ENCODE results near the gene NDUFB2. TPM values are rescaled to one million over a fixed set of nuclear protein-coding genes. Genes with fewer than 3 reads are reported as not detected.

The NDUFB2 gene
- total and polyA plus RNA-seq, 2 of the 13 experiments (the other 11 are each of a cell fraction or from before 2014, with no cell fraction given), result 206 to 221 TPM

- DNase-seq (ENCODE audit: low spot score), result no peak
- intact Hi-C loops (cut with micrococcal nuclease; ENCODE audit: unreplicated experiment), result no loop called here
- Histone ChIP-seq H3K4me1 (ENCODE audit: insufficient read depth, low read length) (peaks cover 16% of the 10 kb centered on the region), H3K36me3 (replicated peaks in 1 of 2; ENCODE audit: control insufficient read depth in 1 of 2, insufficient read depth in 2 of 2, low read length in 2 of 2) (no peaks in the 10 kb centered on the region), H4K20me1 (ENCODE audit: insufficient read depth, low read length) (no peaks in the 10 kb centered on the region), H3K9me3 (ENCODE audit: low read length) (no peaks in the 10 kb centered on the region), H2AFZ (ENCODE audit: low read length) (no peak overlapping the region), H3K4me2 (ENCODE audit: low read depth, low read length) (peak overlapping the region; percentile 83), H3K27me3 (ENCODE audit: control insufficient read depth in 1 of 2, insufficient read depth in 2 of 2, low read length in 2 of 2) (no peaks in the 10 kb centered on the region), H3K27ac (ENCODE audit: extremely low read length, insufficient read depth, low read length) (no peak overlapping the region), H3K9ac (ENCODE audit: insufficient read depth, low read depth, low read length) (peak overlapping the region; percentile 54; the same call in 1 of the 2 replicates), H3K79me2 (ENCODE audit: insufficient read depth, low read length) (no peaks in the 10 kb centered on the region), H3K4me3 (replicated peaks in 1 of 3; ENCODE audit: insufficient read depth in 1 of 3, low read depth in 2 of 3, low read length in 3 of 3) (peak overlapping the region; percentile 60 to 78 (median 63); a peak in 5 of 6 replicates)
- no TSS peak for BruUV-seq (replicated peaks)
- in situ Hi-C loops (cut with HindIII; ENCODE audit: extremely low pct_ligation_motif_present, low pct_unique_long_range_greater_than_20kb), result no loop called here
- ChIA-PET POLR2A (interaction anchor here (1.4 to 1.5 kb wide), 2 partner anchors 23 to 330 kb away, joined by 5 read pairs; partner anchors contain the start of gene NDUFB2), CTCF (ENCODE audit: low intra/inter-chr PET ratio, low total read pairs) (no interaction called here)
- peak; percentile 75 for ATAC-seq
- 93% methylated on average over 10 of the region's 72 CpGs for WGBS (ENCODE audit: low lambda C conversion rate)
- FAIRE-seq, result no peak
- TF ChIP-seq ZNF678 (CRISPR knock-in tag; IDR thresholded peaks at IDR 0.05) (no peak), CCDC6 (CRISPR knock-in tag; IDR thresholded peaks at IDR 0.05) (no peak), TCF12 (IDR thresholded peaks at IDR 0.05) (no peak), TCF12 (CRISPR knock-in tag; IDR thresholded peaks at IDR 0.05) (no peak), NFRKB (IDR thresholded peaks at IDR 0.05) (no peak), TCF7L2 (IDR thresholded peaks at IDR 0.05; ENCODE audit: low read depth, low read length) (no peak), DMAP1 (CRISPR knock-in tag; IDR thresholded peaks at IDR 0.05) (peak; percentile 51; the same call in 1 of the 2 replicates), SIN3B (IDR thresholded peaks at IDR 0.05; ENCODE audit: low read length) (no peak), CEBPB (IDR thresholded peaks at IDR 0.05; ENCODE audit: borderline replicate concordance, low read depth, low read length) (no peak), ZSCAN21 (CRISPR knock-in tag; IDR thresholded peaks at IDR 0.05; ENCODE audit: borderline replicate concordance) (no peak; the same call in 1 of the 2 replicates), ZBTB1 (CRISPR knock-in tag; IDR thresholded peaks at IDR 0.05; ENCODE audit: borderline replicate concordance) (no peak), ZNF24 (IDR thresholded peaks at IDR 0.05) (no peak), EP300 (IDR thresholded peaks at IDR 0.05; ENCODE audit: low read depth in 2 of 2, low read length in 2 of 2) (no peak), EP300 (CRISPR knock-in tag; IDR thresholded peaks at IDR 0.05; ENCODE audit: borderline replicate concordance) (no peak), ZNF777 (CRISPR knock-in tag; IDR thresholded peaks at IDR 0.05) (peak; percentile 81), SCMH1 (CRISPR knock-in tag; IDR thresholded peaks at IDR 0.05; ENCODE audit: borderline replicate concordance) (no peak), ZFP82 (CRISPR knock-in tag; IDR thresholded peaks at IDR 0.05; ENCODE audit: borderline replicate concordance) (no peak; the same call in 1 of the 2 replicates), AHR (CRISPR knock-in tag; IDR thresholded peaks at IDR 0.05) (no peak), SNRNP70 (IDR thresholded peaks at IDR 0.05; ENCODE audit: low read depth, low read length) (no peak)
- TF ChIP-seq, protein P1, sequence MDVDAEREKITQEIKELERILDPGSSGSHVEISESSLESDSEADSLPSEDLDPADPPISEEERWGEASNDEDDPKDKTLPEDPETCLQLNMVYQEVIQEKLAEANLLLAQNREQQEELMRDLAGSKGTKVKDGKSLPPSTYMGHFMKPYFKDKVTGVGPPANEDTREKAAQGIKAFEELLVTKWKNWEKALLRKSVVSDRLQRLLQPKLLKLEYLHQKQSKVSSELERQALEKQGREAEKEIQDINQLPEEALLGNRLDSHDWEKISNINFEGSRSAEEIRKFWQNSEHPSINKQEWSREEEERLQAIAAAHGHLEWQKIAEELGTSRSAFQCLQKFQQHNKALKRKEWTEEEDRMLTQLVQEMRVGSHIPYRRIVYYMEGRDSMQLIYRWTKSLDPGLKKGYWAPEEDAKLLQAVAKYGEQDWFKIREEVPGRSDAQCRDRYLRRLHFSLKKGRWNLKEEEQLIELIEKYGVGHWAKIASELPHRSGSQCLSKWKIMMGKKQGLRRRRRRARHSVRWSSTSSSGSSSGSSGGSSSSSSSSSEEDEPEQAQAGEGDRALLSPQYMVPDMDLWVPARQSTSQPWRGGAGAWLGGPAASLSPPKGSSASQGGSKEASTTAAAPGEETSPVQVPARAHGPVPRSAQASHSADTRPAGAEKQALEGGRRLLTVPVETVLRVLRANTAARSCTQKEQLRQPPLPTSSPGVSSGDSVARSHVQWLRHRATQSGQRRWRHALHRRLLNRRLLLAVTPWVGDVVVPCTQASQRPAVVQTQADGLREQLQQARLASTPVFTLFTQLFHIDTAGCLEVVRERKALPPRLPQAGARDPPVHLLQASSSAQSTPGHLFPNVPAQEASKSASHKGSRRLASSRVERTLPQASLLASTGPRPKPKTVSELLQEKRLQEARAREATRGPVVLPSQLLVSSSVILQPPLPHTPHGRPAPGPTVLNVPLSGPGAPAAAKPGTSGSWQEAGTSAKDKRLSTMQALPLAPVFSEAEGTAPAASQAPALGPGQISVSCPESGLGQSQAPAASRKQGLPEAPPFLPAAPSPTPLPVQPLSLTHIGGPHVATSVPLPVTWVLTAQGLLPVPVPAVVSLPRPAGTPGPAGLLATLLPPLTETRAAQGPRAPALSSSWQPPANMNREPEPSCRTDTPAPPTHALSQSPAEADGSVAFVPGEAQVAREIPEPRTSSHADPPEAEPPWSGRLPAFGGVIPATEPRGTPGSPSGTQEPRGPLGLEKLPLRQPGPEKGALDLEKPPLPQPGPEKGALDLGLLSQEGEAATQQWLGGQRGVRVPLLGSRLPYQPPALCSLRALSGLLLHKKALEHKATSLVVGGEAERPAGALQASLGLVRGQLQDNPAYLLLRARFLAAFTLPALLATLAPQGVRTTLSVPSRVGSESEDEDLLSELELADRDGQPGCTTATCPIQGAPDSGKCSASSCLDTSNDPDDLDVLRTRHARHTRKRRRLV (CRISPR knock-in tag; IDR thresholded peaks at IDR 0.05), result no peak
- TF ChIP-seq, protein P2, sequence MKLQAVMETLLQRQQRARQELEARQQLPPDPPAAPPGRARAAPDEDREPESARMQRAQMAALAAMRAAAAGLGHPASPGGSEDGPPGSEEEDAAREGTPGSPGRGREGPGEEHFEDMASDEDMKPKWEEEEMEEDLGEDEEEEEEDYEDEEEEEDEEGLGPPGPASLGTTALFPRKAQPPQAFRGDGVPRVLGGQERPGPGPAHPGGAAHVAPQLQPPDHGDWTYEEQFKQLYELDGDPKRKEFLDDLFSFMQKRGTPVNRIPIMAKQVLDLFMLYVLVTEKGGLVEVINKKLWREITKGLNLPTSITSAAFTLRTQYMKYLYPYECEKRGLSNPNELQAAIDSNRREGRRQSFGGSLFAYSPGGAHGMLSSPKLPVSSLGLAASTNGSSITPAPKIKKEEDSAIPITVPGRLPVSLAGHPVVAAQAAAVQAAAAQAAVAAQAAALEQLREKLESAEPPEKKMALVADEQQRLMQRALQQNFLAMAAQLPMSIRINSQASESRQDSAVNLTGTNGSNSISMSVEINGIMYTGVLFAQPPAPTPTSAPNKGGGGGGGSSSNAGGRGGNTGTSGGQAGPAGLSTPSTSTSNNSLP (IDR thresholded peaks at IDR 0.05; ENCODE audit: low read depth, low read length), result no peak
Observed at GRCh38 chr7:140673063-140673773, 23.3 kb upstream of the NDUFB2 start.
